Bronchus fibroblast of lung (primary cell): ENCODE data around the gene ABLIM1. TPM values are rescaled to one million over a fixed set of nuclear protein-coding genes. Genes with fewer than 3 reads are reported as not detected.

ENCODE experiments used
- total RNA-seq: library from RNA; depleted of rRNA; stranded (reverse); fragments of >200 nt; gene quantifications from 2 replicates; pipeline ENCODE4 v1.2.3, GENCODE V29; 2015

ABLIM1 gene
- total RNA-seq: 0.59 and 1.2 TPM in 2 replicates

DNA sequence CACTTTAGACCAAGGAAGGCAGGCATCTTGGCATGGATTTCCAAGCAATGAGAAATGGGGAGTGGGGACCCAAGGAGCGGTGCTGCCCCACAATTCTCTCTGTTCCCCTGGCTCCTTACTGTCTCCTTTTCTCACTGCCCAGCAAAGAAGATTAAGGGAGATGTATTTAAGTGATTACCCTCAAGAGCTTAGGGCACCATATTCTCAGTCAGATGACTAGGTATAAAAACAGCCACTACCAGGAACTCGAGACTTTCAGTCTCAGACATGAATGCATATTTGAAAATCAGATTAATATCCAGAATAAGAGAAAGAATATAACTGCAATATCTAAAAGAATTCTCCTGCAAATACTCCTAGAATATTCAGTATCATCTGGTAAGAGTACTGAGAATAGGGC, at the start of gene ABLIM1:
Gene ABLIM1, minus strand, starts transcription at position 101 of the 400 bp plus-strand sequence. Its CDS starts 75 bp downstream, at position 26.

DNA sequence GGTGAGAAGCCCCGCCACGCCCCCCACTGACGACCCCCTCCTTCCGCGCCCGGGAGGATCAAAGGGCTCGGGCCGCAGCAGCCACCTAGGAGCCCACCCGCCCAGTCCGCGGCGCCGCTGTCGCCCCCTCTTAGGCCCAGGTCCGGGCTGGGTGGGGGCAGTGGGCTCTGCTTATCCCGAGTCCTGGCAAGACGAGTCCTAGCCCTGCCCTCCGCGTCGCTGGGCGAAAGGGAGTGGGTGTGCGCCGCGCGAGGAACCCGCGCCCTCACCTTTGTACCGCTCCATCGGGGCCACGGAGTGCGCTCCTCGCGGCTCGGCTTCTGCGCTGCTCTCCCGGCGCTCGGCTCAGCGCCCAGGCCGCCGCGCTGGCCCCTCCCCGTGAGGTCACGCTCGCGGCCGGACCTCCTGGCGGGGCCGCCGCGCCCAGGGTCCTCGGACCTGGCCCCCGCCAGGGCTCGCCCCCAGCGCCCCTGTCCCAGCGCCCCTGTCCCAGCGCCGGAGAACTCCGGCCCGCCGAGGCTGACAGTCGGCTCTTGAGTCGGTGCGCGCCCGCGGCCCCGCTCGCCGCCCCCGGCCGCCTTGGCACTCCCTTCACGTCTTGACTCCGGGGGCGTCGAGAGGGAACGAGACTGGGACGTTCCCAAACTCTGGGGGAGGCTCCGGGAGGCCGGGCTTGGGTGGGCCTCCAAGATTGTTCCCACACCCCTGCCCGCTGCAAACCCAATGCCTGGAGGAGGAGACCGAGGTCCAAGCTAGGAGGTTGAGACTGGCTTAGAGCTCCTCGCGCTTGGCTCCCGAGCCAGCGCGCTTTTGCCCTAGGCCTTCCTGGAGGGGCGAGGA, 253.7 kb downstream of the ABLIM1 start, which contains the start of gene AFAP1L2:
Gene AFAP1L2, minus strand, starts transcription at position 332 of the 840 bp plus-strand sequence. Its CDS starts 47 bp downstream, at position 285.

Other genes with a start within 250 kb of the ABLIM1 start
- gene FHIP2A, start 163.5 kb upstream of the ABLIM1 start, total RNA-seq: 7.0 and 7.9 TPM in 2 replicates